ENCODE results near the gene JARID2. TPM values are rescaled to one million over a fixed set of nuclear protein-coding genes. Genes with fewer than 3 reads are reported as not detected.

The JARID2 gene
- total RNA-seq, 1 experiment from 2014 or later, result 23.6 TPM

DNA sequence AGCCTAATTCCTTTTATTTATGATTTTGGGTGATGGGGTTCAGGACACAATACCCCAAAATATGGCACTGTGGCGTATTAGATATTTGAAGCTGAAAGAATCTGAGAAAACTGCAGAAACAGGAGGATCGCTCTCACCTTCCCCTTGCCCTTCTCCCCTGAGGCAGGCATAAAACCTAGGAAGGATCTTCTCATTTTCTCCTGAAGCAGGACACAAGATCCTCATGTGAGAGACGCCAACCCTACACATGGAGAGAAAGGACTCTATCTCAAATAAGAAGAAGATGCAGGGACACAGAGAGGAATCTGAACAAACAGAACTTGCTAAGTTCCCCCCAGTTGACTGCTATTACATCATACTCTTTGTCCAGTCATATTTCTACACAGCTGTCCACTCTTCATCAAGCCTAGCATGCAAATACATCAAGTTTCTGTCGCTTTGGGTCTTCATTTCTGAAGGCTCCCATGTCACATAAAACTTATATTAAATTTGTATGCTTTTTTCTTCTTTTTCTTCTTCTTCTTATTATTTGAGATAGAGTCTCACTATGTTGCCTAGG, 307.9 kb downstream of the JARID2 start:
- intact Hi-C loops (cut with micrococcal nuclease), result no loop called here
- H2AFZ ChIP-seq (ENCODE audit: low read depth, low read length, poor library complexity, severe bottlenecking), result no peak overlapping the region
- no TSS peak for BruUV-seq (replicated peaks)
- H3K27ac ChIP-seq (ENCODE audit: low read depth, low read length), result no peak overlapping the region
- H3K27me3 ChIP-seq (ENCODE audit: insufficient read depth, low read length), result no peaks in the 10 kb centered on the region
- ChIA-PET POLR2A (no interaction called here), CTCF (no interaction called here), RAD21 (ENCODE audit: low non-redundant PET in 1 of 2, low total read pairs in 2 of 2, uncharacterized antibody in 2 of 2, unreplicated experiment in 2 of 2) (no interaction called here)
- no peaks in the 10 kb centered on the region for H3K79me2 ChIP-seq (ENCODE audit: insufficient read depth, low read length)
- H3K9me2 ChIP-seq (ENCODE audit: insufficient read depth), result no peaks in the 10 kb centered on the region
- ATAC-seq (no peak), DNase-seq (ENCODE audit: low read depth, low spot score) (no peak)
- H3K4me2 ChIP-seq (ENCODE audit: low read length), result no peak overlapping the region
- no peak for TF ChIP-seq SRF (IDR thresholded peaks at IDR 0.05; ENCODE audit: low read depth)
- TF ChIP-seq REST (IDR thresholded peaks at IDR 0.05; ENCODE audit: low read depth), result no peak
- no peak for TF ChIP-seq SP1 (IDR thresholded peaks at IDR 0.05; ENCODE audit: low read depth)
- no peak for TF ChIP-seq YY1 (IDR thresholded peaks at IDR 0.05; ENCODE audit: extremely low read depth, insufficient replicate concordance, low read depth, low read length)
- TF ChIP-seq TCF7L2 (IDR thresholded peaks at IDR 0.05; ENCODE audit: borderline replicate concordance, extremely low read depth, insufficient read depth, insufficient read length), result no peak
- TF ChIP-seq CBX3 (IDR thresholded peaks at IDR 0.05; ENCODE audit: low read depth), result no peak
- no peak for TF ChIP-seq POLR2AphosphoS5 (IDR thresholded peaks at IDR 0.05; ENCODE audit: low read depth, low read length)
- H3K4me1 ChIP-seq (ENCODE audit: control insufficient read depth in 1 of 2, insufficient read depth in 2 of 2, low read length in 2 of 2), result peaks cover 0 to 7% of the 10 kb centered on the region in 2 experiments; a peak in 1 of 4 replicates
- H4K20me1 ChIP-seq (ENCODE audit: insufficient read depth), result no peaks in the 10 kb centered on the region
- no peaks in the 10 kb centered on the region for H3K9me3 ChIP-seq (ENCODE audit: control insufficient read depth in 1 of 2, insufficient read depth in 1 of 2, low read depth in 1 of 2, low read length in 2 of 2)
- H3K9ac ChIP-seq (ENCODE audit: low read length), result no peak overlapping the region
- no peaks in the 10 kb centered on the region for H3K36me3 ChIP-seq (ENCODE audit: control insufficient read depth in 1 of 2, insufficient read depth in 2 of 2, low read length in 2 of 2)
- no peak overlapping the region for H3K4me3 ChIP-seq (replicated peaks in 1 of 2; ENCODE audit: low read depth in 1 of 2, low read length in 2 of 2)
